Measurements from ENCODE around the gene CDCP1.

GRCh38 chr3:45083023-45083422, 63.2 kb downstream of the CDCP1 start:
- TF ChIP-seq TAF1 (IDR thresholded peaks at IDR 0.05; ENCODE audit: borderline replicate concordance, low read depth, low read length) = no peak
- no peak for TF ChIP-seq POLR2A (IDR thresholded peaks at IDR 0.05; ENCODE audit: low read depth, low read length)
